Stimulated activated CD4-positive, alpha-beta T cell treated with anti-CD3 and anti-CD28 coated beads, TNF-alpha, amount 100 ng/mL, for 48 hours (primary cell): ENCODE results near the gene ADARB2.

Experiments used
- DNase-seq, 3 donors: peaks; one replicate each; pipeline ENCODE4 v3.0.0-alpha.2; 2020; ENCODE audit warnings: low read depth in 3 of 3

The ADARB2 gene

GRCh38 chr10:1595726-1596125 is 141.6 kb downstream of the ADARB2 start:
- DNase-seq = no peak

GRCh38 chr10:1595242-1595600 is 142.1 kb downstream of the ADARB2 start:
- DNase-seq = no peak

- DNase-seq = no peak
Measured at GRCh38 chr10:1594372-1595241, 142.7 kb downstream of the ADARB2 start.

GRCh38 chr10:1591742-1592141 is 145.6 kb downstream of the ADARB2 start:
- no peak for DNase-seq

- no peak for DNase-seq
Measured at GRCh38 chr10:1591045-1591444, 146.3 kb downstream of the ADARB2 start.

- no peak for DNase-seq
Measured at GRCh38 chr10:1589257-1589656, 148.1 kb downstream of the ADARB2 start.

GRCh38 chr10:1582739-1583138 is 154.6 kb downstream of the ADARB2 start:
- no peak for DNase-seq

- no peak for DNase-seq
Measured at GRCh38 chr10:1581189-1581588, 156.1 kb downstream of the ADARB2 start.

GRCh38 chr10:1579671-1580070 is 157.7 kb downstream of the ADARB2 start:
- DNase-seq = no peak

- no peak for DNase-seq
Measured at GRCh38 chr10:1579141-1579491, 158.2 kb downstream of the ADARB2 start.

GRCh38 chr10:1578392-1579140 is 158.8 kb downstream of the ADARB2 start:
- no peak for DNase-seq

GRCh38 chr10:1577945-1578344 is 159.4 kb downstream of the ADARB2 start:
- no peak for DNase-seq

GRCh38 chr10:1577373-1577770 is 160.0 kb downstream of the ADARB2 start:
- DNase-seq = no peak

GRCh38 chr10:1576467-1577372 is 160.6 kb downstream of the ADARB2 start:
- no peak for DNase-seq

- no peak for DNase-seq
Measured at GRCh38 chr10:1575481-1576244, 161.7 kb downstream of the ADARB2 start.

- no peak for DNase-seq
Measured at GRCh38 chr10:1574719-1575118, 162.6 kb downstream of the ADARB2 start.

GRCh38 chr10:1573981-1574380 is 163.3 kb downstream of the ADARB2 start:
- no peak for DNase-seq

- DNase-seq = no peak
Measured at GRCh38 chr10:1573334-1573969, 163.9 kb downstream of the ADARB2 start.

GRCh38 chr10:1572519-1573333 is 164.6 kb downstream of the ADARB2 start:
- no peak for DNase-seq
